ENCODE measurements around the gene ST3GAL2.

The ST3GAL2 gene

GRCh38 chr16:70380919-70381603 lies 57.8 kb downstream of the ST3GAL2 start:
- TF ChIP-seq, protein P1, sequence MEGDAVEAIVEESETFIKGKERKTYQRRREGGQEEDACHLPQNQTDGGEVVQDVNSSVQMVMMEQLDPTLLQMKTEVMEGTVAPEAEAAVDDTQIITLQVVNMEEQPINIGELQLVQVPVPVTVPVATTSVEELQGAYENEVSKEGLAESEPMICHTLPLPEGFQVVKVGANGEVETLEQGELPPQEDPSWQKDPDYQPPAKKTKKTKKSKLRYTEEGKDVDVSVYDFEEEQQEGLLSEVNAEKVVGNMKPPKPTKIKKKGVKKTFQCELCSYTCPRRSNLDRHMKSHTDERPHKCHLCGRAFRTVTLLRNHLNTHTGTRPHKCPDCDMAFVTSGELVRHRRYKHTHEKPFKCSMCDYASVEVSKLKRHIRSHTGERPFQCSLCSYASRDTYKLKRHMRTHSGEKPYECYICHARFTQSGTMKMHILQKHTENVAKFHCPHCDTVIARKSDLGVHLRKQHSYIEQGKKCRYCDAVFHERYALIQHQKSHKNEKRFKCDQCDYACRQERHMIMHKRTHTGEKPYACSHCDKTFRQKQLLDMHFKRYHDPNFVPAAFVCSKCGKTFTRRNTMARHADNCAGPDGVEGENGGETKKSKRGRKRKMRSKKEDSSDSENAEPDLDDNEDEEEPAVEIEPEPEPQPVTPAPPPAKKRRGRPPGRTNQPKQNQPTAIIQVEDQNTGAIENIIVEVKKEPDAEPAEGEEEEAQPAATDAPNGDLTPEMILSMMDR (IDR thresholded peaks at IDR 0.05; ENCODE audit: low read length, missing control alignments), result peak; percentile 16
- peak overlapping the region; percentile 59 for H3K4me3 ChIP-seq (replicated peaks; ENCODE audit: low read depth, low read length)
- DNase-seq (ENCODE audit: low read depth), result peak; percentile 94

GRCh38 chr16:70380248-70380918 lies 58.5 kb downstream of the ST3GAL2 start:
- TF ChIP-seq, protein P1 (IDR thresholded peaks at IDR 0.05; ENCODE audit: low read length, missing control alignments), result no peak
- DNase-seq (ENCODE audit: low read depth), result peak; percentile 77

DNA sequence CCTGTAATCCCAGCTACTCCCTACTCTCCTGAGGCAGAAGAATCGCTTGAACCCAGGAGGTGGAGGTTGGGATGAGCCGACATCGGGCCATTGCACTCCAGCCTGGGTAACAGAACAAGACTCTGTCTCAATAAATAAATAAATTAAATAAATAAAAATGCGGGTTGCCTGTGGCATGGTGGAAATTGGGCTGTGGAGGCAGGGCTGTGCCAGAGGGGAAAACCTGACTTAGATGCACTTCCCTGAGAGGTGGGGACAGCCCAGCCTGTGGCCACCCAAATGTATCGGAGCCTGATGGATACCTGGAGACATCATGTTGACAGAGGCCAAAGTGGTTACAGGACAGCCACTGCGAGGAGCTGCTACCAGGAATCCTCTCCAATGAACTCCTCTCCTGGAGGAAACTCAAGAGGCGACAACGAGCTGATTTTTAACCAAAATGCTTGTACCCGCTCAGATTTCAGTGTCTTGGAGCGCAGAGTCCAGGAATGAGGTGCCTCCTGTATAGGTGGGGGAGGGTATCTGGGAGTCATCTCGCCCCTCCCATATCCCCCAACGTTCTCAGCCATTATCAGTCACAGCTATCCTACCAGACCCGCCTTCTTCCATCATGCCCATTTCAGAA lies 59.9 kb downstream of the ST3GAL2 start:
- no peak overlapping the region for H3K4me3 ChIP-seq (replicated peaks; ENCODE audit: low read depth, low read length)
- DNase-seq (ENCODE audit: low read depth), result no peak
- TF ChIP-seq, protein P1 (IDR thresholded peaks at IDR 0.05; ENCODE audit: low read length, missing control alignments), result no peak

More at GRCh38 chr16:70380248-70380918, 58.5 kb downstream of the ST3GAL2 start:
- H3K4me3 ChIP-seq (replicated peaks; ENCODE audit: low read depth, low read length), result peak overlapping the region; percentile 59

DNA sequence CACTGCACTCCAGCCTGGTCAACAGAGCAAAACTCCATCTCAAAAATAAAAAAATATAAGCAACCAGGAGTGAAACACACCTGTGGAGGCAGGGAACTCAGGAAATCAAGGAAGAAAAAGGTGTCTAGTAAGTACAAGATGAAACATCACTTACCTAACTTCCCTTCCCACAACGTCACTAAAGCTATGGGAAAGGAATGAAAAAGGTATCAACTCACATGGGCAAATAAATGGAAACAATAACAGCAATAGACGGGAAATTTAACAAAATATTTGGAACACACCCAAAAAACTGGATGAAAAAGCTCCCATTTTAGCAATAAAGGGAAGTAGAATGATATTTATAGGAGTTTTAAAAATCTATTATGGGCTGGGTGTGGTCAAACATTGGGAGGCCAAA lies 61.1 kb downstream of the ST3GAL2 start:
- DNase-seq (ENCODE audit: low read depth), result no peak
- TF ChIP-seq, protein P1 (IDR thresholded peaks at IDR 0.05; ENCODE audit: low read length, missing control alignments), result no peak
- H3K4me3 ChIP-seq (replicated peaks; ENCODE audit: low read depth, low read length), result no peak overlapping the region

- TF ChIP-seq, protein P1 (IDR thresholded peaks at IDR 0.05; ENCODE audit: low read length, missing control alignments), result no peak
- DNase-seq (ENCODE audit: low read depth), result no peak
- H3K4me3 ChIP-seq (replicated peaks; ENCODE audit: low read depth, low read length), result no peak overlapping the region
Measured at GRCh38 chr16:70375636-70376611, 63.0 kb downstream of the ST3GAL2 start.

DNA sequence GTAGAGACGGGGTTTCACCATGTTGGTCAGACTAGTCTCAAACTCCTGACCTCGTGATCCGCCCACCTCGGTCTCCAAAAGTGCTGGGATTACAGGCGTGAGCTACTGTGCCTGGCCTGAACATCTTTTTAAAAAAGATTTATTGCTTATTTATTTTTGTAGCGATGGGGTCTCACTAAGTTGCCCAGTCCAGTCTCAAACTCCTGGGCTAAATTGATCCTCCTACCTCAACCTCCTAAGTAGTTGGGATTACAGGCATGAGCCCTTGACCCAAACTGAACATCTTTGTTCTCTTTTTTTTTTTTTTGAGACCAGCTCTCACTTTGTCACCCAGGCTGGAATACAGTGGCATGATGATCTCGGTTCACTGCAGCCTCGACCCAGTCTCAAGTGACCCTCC lies 64.7 kb downstream of the ST3GAL2 start:
- DNase-seq (ENCODE audit: low read depth), result no peak
- TF ChIP-seq, protein P1 (IDR thresholded peaks at IDR 0.05; ENCODE audit: low read length, missing control alignments), result no peak
- no peak overlapping the region for H3K4me3 ChIP-seq (replicated peaks; ENCODE audit: low read depth, low read length)

Measured in fibroblast of pulmonary artery (primary cell).